HG02973 (cell line): Measurements from ENCODE around the gene ZGRF1.
"Not testable (repeated sequence)": the region's sequence is repeated elsewhere in the genome, so short reads cannot be mapped to it uniquely, and the experiment has no call there.

Source experiments
- ATAC-seq: cut with Tn5 transposase; IDR thresholded peaks from one replicate; pipeline ENCODE4 v1.9.1; 2021; ENCODE audit warnings: moderate library complexity; ENCODE audit not compliant: unreplicated experiment

ZGRF1 gene

DNA sequence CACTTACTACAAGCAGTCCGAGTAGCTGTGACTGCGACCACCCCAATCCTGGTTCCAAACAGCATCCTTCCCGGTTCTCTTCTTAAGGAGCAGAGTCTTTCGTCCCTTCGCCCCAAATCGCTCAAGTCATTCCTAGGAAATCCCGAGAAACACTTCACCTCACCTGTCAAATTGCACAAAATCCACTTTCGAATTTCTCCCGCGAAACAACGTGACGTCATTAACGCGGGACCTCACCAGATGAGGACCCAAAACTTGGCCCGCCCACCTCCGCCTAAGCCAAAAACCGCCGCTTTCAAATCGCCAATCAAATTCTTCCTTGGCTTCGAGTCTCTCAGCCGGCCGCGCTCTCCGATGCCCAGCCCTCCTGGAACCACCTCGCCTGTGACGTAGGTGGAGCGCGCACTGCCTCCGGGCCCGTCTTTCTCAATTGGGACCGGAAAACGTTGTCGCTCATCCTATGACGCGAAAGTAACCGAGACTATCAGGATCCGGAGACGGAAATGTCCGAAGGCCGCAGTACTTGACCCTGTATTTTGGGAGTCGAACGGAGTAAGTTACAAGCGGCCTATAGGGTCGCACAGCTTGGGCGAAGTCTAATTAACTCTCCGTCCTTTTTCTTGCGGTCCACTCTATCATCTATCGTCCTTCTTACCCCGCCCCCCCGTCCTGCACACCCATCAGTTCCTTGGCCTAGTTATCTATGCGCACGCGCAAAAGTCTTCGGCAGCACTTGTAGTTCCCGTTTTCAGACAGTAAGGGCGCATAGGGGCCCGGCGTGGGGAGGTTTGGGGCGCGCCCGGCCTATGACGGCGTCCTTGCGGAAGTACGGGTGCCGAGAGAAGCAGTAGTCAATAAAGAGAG is at the start of gene ZGRF1, which contains the start of gene LARP7:
TSS of gene ZGRF1 (minus strand) at position 222 of the 864 bp plus-strand sequence. CDS start 3,733 bp downstream, outside the sequence.
TSS of gene LARP7 (plus strand) at position 456 of the 864 bp plus-strand sequence. CDS start 7,527 bp downstream, outside the sequence.
- ATAC-seq: peak; percentile 88

- no peak for ATAC-seq
These were observed 44.3 kb upstream of the ZGRF1 start for GRCh38 chr4:112680996-112681395.

DNA sequence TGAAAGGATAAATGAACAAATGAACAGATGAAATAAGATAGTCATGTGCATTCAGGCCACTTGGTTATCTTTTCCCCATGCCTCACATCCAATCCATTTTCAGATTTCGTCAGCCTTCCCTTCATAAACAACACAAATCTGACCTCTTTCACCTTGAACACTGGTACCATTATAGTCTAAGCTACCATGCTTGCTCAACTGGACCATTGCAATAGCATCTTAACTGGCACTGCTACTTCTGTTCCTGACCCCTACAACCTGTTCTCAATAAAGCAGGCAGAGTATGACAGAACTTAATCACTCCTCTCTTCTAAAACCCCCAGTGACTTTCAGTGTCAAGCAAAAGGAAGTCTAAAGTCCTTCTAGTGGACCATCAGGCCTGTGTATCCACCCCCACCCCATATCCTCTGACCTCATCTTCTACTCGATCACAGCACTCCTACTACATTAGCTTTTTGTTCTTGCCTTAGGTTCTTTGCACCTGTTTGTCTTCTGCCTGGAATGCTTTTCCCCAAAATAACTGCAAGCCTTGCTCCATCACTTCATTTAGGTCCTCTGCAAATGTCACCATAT is 40.9 kb upstream of the ZGRF1 start:
- ATAC-seq: no peak

DNA sequence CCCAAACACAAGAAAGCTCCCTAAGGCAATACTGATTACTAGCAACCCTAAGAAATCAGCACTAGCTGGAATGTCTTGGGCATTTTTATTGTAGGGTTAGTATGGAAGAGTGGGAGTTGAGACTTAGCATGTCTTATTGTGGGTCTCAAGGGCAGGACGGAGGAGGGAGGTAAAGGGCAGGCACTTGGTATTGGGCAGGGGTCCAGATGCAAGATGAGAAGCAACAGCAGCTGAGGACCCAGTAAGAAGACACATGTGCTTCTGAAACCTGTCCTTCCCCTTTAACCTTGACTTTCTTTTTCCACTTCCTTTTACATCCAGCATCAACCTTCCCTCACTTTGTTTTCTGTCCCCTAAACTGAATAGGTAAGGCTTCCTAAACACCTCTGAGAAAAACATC is 37.7 kb upstream of the ZGRF1 start:
- ATAC-seq: no peak

- ATAC-seq: no peak
These were observed 37.0 kb upstream of the ZGRF1 start for GRCh38 chr4:112673686-112674085.

- no peak for ATAC-seq
These were observed 36.4 kb upstream of the ZGRF1 start for GRCh38 chr4:112673076-112673475.

DNA sequence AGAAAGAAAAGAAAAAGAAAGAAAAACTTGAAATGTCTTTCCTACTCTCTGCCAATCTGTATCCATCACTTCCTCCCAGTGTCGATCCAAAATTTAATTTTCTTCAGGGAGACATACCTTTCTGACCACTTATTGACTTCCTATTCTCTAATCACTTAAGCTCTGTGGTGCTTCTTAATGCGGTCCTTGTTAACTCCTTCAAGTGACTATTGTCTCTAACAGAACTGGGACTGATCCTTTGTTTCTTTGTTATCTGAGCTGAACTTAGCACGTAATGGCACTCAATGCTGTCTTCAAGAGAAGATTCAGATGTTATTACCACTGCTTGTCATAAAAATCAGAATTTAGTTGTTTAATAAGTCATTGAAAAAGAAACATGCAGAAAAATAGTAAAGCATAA is 31.4 kb upstream of the ZGRF1 start:
- ATAC-seq: no peak

- no peak for ATAC-seq
These were observed 27.9 kb upstream of the ZGRF1 start for GRCh38 chr4:112664611-112665010.

DNA sequence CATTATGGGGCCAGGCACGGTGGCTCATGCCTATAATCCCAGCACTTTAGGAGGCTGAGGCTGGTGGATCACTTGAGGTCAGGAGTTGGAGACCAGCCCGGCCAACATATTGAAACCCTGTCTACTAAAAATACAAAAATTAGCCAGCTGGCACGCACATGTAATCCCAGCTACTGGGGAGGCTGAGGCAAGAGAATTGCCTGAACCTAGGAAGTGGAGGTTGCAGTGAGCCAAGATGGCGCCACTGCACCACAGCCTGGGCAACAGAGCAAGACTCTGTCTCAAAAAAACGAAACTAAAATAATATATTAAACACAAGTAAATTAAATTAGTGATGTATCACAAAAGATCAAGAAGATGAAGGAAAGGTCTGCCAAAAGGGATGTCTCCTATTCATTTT is 19.4 kb upstream of the ZGRF1 start:
- ATAC-seq: not testable (repeated sequence)

GRCh38 chr4:112655270-112655669 is 18.6 kb upstream of the ZGRF1 start:
- no peak for ATAC-seq

GRCh38 chr4:112652216-112652615 is 15.5 kb upstream of the ZGRF1 start:
- no peak for ATAC-seq

GRCh38 chr4:112651641-112652040 is 14.9 kb upstream of the ZGRF1 start:
- ATAC-seq: no peak

DNA sequence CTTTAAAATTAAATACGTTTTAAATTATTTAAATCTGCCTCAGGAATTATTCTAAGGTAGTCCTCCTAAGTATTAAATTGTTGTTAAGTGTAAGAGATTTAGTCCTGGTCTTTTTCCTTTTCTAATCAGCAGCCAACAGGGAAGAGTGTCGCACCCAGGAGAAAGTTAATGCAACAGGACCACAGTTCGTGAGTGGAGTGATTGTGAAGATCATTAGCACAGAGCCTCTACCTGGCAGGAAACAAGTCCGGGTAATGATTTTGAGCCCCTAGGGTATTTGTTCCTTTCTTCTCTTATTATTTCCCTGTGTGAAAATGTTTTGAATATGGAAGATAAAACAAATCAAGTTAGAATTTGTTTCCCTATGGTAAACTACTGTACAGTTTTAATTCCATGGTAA is 13.6 kb upstream of the ZGRF1 start:
- ATAC-seq: no peak

- no peak for ATAC-seq
These were observed 12.3 kb upstream of the ZGRF1 start for GRCh38 chr4:112649055-112649408.

DNA sequence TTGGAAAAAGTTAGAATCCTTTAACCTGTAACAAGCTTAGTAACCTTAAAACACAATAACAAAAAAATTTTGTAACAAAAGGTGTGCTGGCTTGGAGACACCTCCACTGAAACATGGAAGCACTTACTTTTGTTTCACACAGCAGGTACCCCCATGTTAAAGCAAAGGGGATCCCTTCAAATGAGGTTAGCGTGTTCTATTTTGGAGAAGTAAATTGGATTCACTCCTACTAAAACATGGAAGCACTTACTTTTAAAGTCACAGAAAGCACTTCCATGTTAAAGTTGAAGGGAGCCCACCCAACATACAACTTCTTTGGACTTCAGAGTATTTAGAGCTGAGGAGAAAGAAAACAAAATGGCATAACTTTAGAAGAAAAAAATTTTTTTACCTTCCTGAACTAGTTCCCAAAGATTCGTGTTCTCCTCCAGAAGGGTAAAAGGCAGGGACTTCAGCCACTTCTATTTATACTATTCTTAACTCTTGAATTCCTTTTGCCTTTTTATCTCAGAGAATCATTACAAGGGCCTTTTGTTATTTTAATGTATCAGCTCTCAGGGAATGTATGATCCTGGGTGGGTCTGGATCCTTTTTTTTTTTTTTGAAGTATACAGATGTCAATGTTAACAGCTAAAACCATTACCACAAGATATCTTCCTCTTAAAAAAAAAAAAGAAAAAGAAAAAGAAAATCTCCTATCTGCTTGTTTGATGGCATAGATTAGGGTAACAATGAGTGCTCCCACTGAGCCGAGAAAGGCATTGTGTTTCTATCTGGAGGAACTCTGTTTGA is 11.8 kb upstream of the ZGRF1 start:
- no peak for ATAC-seq

- ATAC-seq: no peak
These were observed 11.1 kb upstream of the ZGRF1 start for GRCh38 chr4:112647785-112648184.

GRCh38 chr4:112646632-112647537 is 10.2 kb upstream of the ZGRF1 start:
- ATAC-seq: no peak

- ATAC-seq: no peak
These were observed 9.0 kb upstream of the ZGRF1 start for GRCh38 chr4:112645541-112646329.

GRCh38 chr4:112644595-112645535 is 8.2 kb upstream of the ZGRF1 start:
- not testable (repeated sequence) for ATAC-seq
